Measurements from ENCODE around the gene XYLT1. TPM values are rescaled to one million over a fixed set of nuclear protein-coding genes. Genes with fewer than 3 reads are reported as not detected.

The XYLT1 gene
- total and polyA plus RNA-seq, 8 donors, result 6.0 to 8.4 (median 7.3) TPM

- intact Hi-C loops (cut with DNase I), result no loop called here
- H3K27ac ChIP-seq, result no peak overlapping the region
Measured at GRCh38 chr16:17403859-17404545, 66.8 kb downstream of the XYLT1 start.

GRCh38 chr16:17403156-17403809 lies 67.5 kb downstream of the XYLT1 start:
- peaks cover 0 to 5% of the 10 kb centered on the region in 2 donors for H3K4me1 ChIP-seq
- intact Hi-C loops (cut with DNase I), result no loop called here
- TF ChIP-seq CTCF (IDR thresholded peaks at IDR 0.05), result no peak
- no peak overlapping the region for H3K27ac ChIP-seq
- H3K27me3 ChIP-seq, result no peaks in the 10 kb centered on the region
- no peaks in the 10 kb centered on the region for H3K9me3 ChIP-seq
- no peak overlapping the region for H3K4me3 ChIP-seq
- DNase-seq (no peak), ATAC-seq (no peak)
- no peaks in the 10 kb centered on the region for H3K36me3 ChIP-seq

More at GRCh38 chr16:17403859-17404545, 66.8 kb downstream of the XYLT1 start:
- H3K9me3 ChIP-seq, result no peaks in the 10 kb centered on the region
- ATAC-seq (no peak), DNase-seq (no peak)
- H3K4me3 ChIP-seq, result no peak overlapping the region
- TF ChIP-seq CTCF (IDR thresholded peaks at IDR 0.05), result no peak
- H3K36me3 ChIP-seq, result no peaks in the 10 kb centered on the region
- no peaks in the 10 kb centered on the region for H3K27me3 ChIP-seq
- H3K4me1 ChIP-seq, result peaks cover 0 to 4% of the 10 kb centered on the region in 2 donors

- no peak for TF ChIP-seq CTCF (IDR thresholded peaks at IDR 0.05)
- Histone ChIP-seq H3K9me3 (no peaks in the 10 kb centered on the region), H3K4me3 (no peak overlapping the region), H3K4me1 (peaks cover 21 to 28% of the 10 kb centered on the region in 2 donors), H3K27me3 (no peaks in the 10 kb centered on the region), H3K27ac (peak overlapping the region; percentile 22 to 52), H3K36me3 (no peaks in the 10 kb centered on the region)
- peak; percentile 78 for ATAC-seq
- peak in 1 of 4 donors; percentile 64 for DNase-seq
- intact Hi-C loops (cut with DNase I), result no loop called here
Measured at GRCh38 chr16:17397499-17397891, 73.3 kb downstream of the XYLT1 start.

DNA sequence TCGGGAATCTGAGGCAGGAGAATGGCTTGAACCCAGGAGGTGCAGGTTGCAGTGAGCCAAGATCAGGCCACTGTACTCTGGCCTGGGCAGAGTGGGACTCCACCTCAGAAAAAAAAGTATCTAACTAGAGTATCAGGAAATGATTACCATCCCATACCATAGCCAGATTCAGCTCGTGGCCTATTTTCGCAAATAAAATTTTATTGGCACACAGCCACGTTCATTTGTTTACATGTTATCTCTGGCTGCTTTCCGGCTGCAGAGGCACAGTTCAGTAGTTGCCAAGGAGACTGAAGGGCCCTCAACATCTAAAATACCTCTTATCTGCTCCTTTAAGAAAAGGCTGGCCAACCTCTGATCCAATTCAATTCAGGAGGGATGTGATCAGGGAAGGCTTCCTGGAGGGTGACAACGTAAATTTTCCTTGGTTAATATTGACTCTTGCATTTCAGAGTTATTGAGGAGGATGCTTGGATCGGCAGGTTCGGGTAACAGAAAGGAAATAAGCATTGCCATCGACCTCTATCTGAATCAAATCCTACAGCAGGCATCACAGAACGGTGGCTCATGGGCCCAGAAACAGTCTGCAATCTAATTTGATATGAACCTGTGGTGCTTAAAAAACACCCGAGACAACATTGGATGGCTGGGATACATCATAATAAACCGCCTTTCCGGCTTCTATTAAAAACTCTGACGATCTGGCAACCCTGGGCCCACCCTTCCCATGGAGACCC lies 73.8 kb downstream of the XYLT1 start:
- TF ChIP-seq CTCF (IDR thresholded peaks at IDR 0.05), result no peak
- H3K36me3 ChIP-seq, result no peaks in the 10 kb centered on the region
- H3K4me1 ChIP-seq, result peaks cover 21 to 28% of the 10 kb centered on the region in 2 donors
- H3K27me3 ChIP-seq, result no peaks in the 10 kb centered on the region
- intact Hi-C loops (cut with DNase I), result no loop called here
- H3K9me3 ChIP-seq, result no peaks in the 10 kb centered on the region
- H3K27ac ChIP-seq, result peak overlapping the region; percentile 22 to 52
- DNase-seq, result peak in 2 of 4 donors; percentile 90 to 94
- no peak overlapping the region for H3K4me3 ChIP-seq
- ATAC-seq, result peak; percentile 87
